IMR-90 (cell line): Measurements from ENCODE around the gene EIF3M. TPM values are rescaled to one million over a fixed set of nuclear protein-coding genes. Genes with fewer than 3 reads are reported as not detected.

Experiments used
- ATAC-seq: fragments of 200-7000 bp; cut with Tn5 transposase; 2 replicates; pipeline ENCODE4 v1.9.1; 2020; ENCODE audit warnings: low read depth, mild to moderate bottlenecking, moderate library complexity
- BruUV-seq: library from RNA; stranded (reverse); fragments of 400-500 nt; replicated peaks from 2 replicates; lab custom pipeline; 2021; lab: Mats Ljungman, UMichigan
- CTCF ChIA-PET: fragments of 300-600 bp; formaldehyde crosslinking; extraction: SDS; loops from one replicate; lab custom pipeline; 2021; ENCODE audit warnings: antibody characterized with exemption; lab: Yijun Ruan, JAX
- POLR2A ChIA-PET: fragments of 300-600 bp; sonication (Branson Sonifier 250); formaldehyde crosslinking; loops from one replicate; lab custom pipeline; 2022; ENCODE audit warnings: antibody characterized with exemption; ENCODE audit not compliant: unreplicated experiment; lab: Charles Lee
- DNase-seq: peaks from one replicate; pipeline ENCODE4 v3.0.0; 2013
- H2AFZ ChIP-seq: replicated peaks from 2 replicates; pipeline ENCODE3; 2013; ENCODE audit warnings: low read length, mild to moderate bottlenecking; ENCODE audit not compliant: poor library complexity
- H2AK5ac ChIP-seq: 2 replicates; pipeline ENCODE4 v1.6.1; 2013; ENCODE audit warnings: low read depth, low read length, inconsistent platforms
- H2AK9ac ChIP-seq: replicated peaks from 2 replicates; pipeline ENCODE3; 2013; ENCODE audit warnings: mild to moderate bottlenecking, low read depth, low read length, moderate library complexity; ENCODE audit not compliant: poor library complexity
- H2BK120ac ChIP-seq: 2 replicates; pipeline ENCODE4 v1.6.1; 2013; ENCODE audit warnings: low read depth, low read length, inconsistent platforms
- H2BK15ac ChIP-seq: 3 replicates; pipeline ENCODE4 v1.6.1; 2013; ENCODE audit warnings: low read depth, low read length, inconsistent platforms
- H2BK20ac ChIP-seq: 2 replicates; pipeline ENCODE4 v1.6.1; 2013; ENCODE audit warnings: low read depth, mild to moderate bottlenecking, inconsistent platforms, low read length, moderate library complexity
- H2BK5ac ChIP-seq: 2 replicates; pipeline ENCODE4 v1.6.1; 2013; ENCODE audit warnings: mild to moderate bottlenecking, low read depth, low read length, inconsistent platforms; ENCODE audit not compliant: poor library complexity, severe bottlenecking
- H3K14ac ChIP-seq: replicated peaks from 2 replicates; pipeline ENCODE4 v1.6.1; 2013; ENCODE audit warnings: low read depth, low read length, inconsistent platforms
- H3K18ac ChIP-seq: 2 replicates; pipeline ENCODE4 v1.6.1; 2013; ENCODE audit warnings: low read depth, low read length, control low read depth
- H3K23ac ChIP-seq: 2 replicates; pipeline ENCODE4 v1.6.1; 2013; ENCODE audit warnings: low read depth, low read length, inconsistent platforms
- H3K27ac ChIP-seq: 2 replicates; pipeline ENCODE4 v1.5.1; 2013; ENCODE audit warnings: mild to moderate bottlenecking, control low read depth, low read length; ENCODE audit not compliant: insufficient read depth
- H3K27me3 ChIP-seq: 2 replicates; pipeline ENCODE4 v1.6.1; 2013; ENCODE audit warnings: low read length; ENCODE audit not compliant: control insufficient read depth, insufficient read depth
- H3K36me3 ChIP-seq: 2 replicates; pipeline ENCODE4 v1.6.1; 2013; ENCODE audit warnings: low read length, mixed read lengths; ENCODE audit not compliant: control insufficient read depth, insufficient read depth
- H3K4ac ChIP-seq: 2 replicates; pipeline ENCODE4 v1.6.1; 2013; ENCODE audit warnings: low read depth, low read length, inconsistent platforms
- H3K4me1 ChIP-seq: 2 replicates; pipeline ENCODE4 v1.6.1; 2013; ENCODE audit warnings: low read length, mixed read lengths; ENCODE audit not compliant: control insufficient read depth, insufficient read depth
- H3K4me2 ChIP-seq: 2 replicates; pipeline ENCODE4 v1.6.1; 2013; ENCODE audit warnings: low read depth, mild to moderate bottlenecking, control low read depth, low read length, moderate library complexity
- H3K4me3 ChIP-seq: 2 replicates; pipeline ENCODE4 v1.5.1; 2013; ENCODE audit warnings: low read depth, mild to moderate bottlenecking, control low read depth, low read length, moderate library complexity; ENCODE audit not compliant: insufficient read depth
- H3K56ac ChIP-seq: 2 replicates; pipeline ENCODE4 v1.6.1; 2013; ENCODE audit warnings: low read length, inconsistent platforms; ENCODE audit not compliant: insufficient read depth; ENCODE audit errors: extremely low read depth
- H3K79me1 ChIP-seq, 2 experiments: 2 replicates each; pipeline ENCODE4 v1.6.1; 2013; ENCODE audit warnings: low read length in 2 of 2, inconsistent platforms in 1 of 2, low read depth in 1 of 2
- H3K9ac ChIP-seq: 2 replicates; pipeline ENCODE4 v1.6.1; 2013; ENCODE audit warnings: low read depth, low read length, control low read depth
- H3K9me1 ChIP-seq: 2 replicates; pipeline ENCODE4 v1.6.1; 2013; ENCODE audit warnings: low read length, inconsistent platforms; ENCODE audit not compliant: insufficient read depth
- H3K9me3 ChIP-seq: 2 replicates; pipeline ENCODE4 v1.6.1; 2013; ENCODE audit warnings: low read length; ENCODE audit not compliant: control insufficient read depth, insufficient read depth
- H4K20me1 ChIP-seq: 2 replicates; pipeline ENCODE4 v1.6.1; 2013; ENCODE audit warnings: low read length, inconsistent platforms; ENCODE audit not compliant: insufficient read depth
- H4K5ac ChIP-seq: 2 replicates; pipeline ENCODE4 v1.6.1; 2013; ENCODE audit warnings: mild to moderate bottlenecking, low read depth, low read length, control low read depth
- H4K8ac ChIP-seq, 2 experiments: 2 replicates each; pipeline ENCODE4 v1.6.1; 2013; ENCODE audit warnings: low read depth in 2 of 2, low read length in 2 of 2, control low read depth in 1 of 2, inconsistent platforms in 1 of 2
- H4K91ac ChIP-seq: 2 replicates; pipeline ENCODE4 v1.6.1; 2013; ENCODE audit warnings: low read depth, low read length, inconsistent platforms; ENCODE audit not compliant: insufficient read depth
- BHLHE40 ChIP-seq: fragments of 150-350 bp; IDR thresholded peaks from 2 replicates; pipeline ENCODE4 v1.6.1; 2016; ENCODE audit warnings: mild to moderate bottlenecking, low read depth, low read length
- CEBPB ChIP-seq: IDR thresholded peaks from 2 replicates; pipeline ENCODE4 v1.6.1; 2012; ENCODE audit warnings: low read depth, low read length, improper control_type of control experiment
- CHD1 ChIP-seq: IDR thresholded peaks from 2 replicates; pipeline ENCODE4 v1.6.1; 2012; ENCODE audit warnings: low read depth, low read length, improper control_type of control experiment
- CTCF ChIP-seq: conservative IDR thresholded peaks from 2 replicates; pipeline ENCODE4 v1.5.1; 2012; ENCODE audit warnings: mild to moderate bottlenecking, low read depth, low read length, improper control_type of control experiment
- ELK1 ChIP-seq: fragments of 150-350 bp; IDR thresholded peaks from 2 replicates; pipeline ENCODE4 v1.6.1; 2016; ENCODE audit warnings: low read depth, mild to moderate bottlenecking, low read length, moderate library complexity, borderline replicate concordance
- FOS ChIP-seq: fragments of 150-350 bp; IDR thresholded peaks from 2 replicates; pipeline ENCODE4 v1.6.1; 2016; ENCODE audit warnings: low read depth, low read length
- MAFK ChIP-seq: IDR thresholded peaks from 2 replicates; pipeline ENCODE4 v1.6.1; 2012; ENCODE audit warnings: low read depth, low read length, improper control_type of control experiment
- MAZ ChIP-seq: IDR thresholded peaks from 2 replicates; pipeline ENCODE4 v1.6.1; 2012; ENCODE audit warnings: low read depth, mild to moderate bottlenecking, low read length, improper control_type of control experiment, moderate library complexity, borderline replicate concordance
- MXI1 ChIP-seq: IDR thresholded peaks from 2 replicates; pipeline ENCODE4 v1.6.1; 2012; ENCODE audit warnings: low read depth, mild to moderate bottlenecking, low read length, moderate library complexity, borderline replicate concordance
- NFE2L2 ChIP-seq: fragments of 150-350 bp; IDR thresholded peaks from 2 replicates; pipeline ENCODE4 v1.6.1; 2016; ENCODE audit warnings: low read depth, mild to moderate bottlenecking, low read length
- POLR2A ChIP-seq: IDR thresholded peaks from 2 replicates; pipeline ENCODE4 v1.6.1; 2012; ENCODE audit warnings: mild to moderate bottlenecking, low read depth, low read length
- USF2 ChIP-seq: fragments of 150-350 bp; IDR thresholded peaks from 2 replicates; pipeline ENCODE4 v1.6.1; 2017; ENCODE audit warnings: mild to moderate bottlenecking, antibody characterized with exemption, low read length, low read depth
- WGBS, 2 experiments: methylation state at CpG; one replicate each; pipeline versions ENCODE4 v1.1.5 to v1.1.7; 2013; ENCODE audit warnings: missing lambda C conversion rate in 2 of 2; ENCODE audit not compliant: insufficient read length in 1 of 2; ENCODE audit errors: extremely low coverage in 2 of 2; 5-methylcytosine and 5-hydroxymethylcytosine counted together
- dilution Hi-C: fragments of 300-500 bp; cut with HindIII; formaldehyde crosslinking; loops from one replicate; pipeline ENCODE4 v1.14.3; 2018; ENCODE audit warnings: low sequenced_read_pairs; ENCODE audit not compliant: unreplicated experiment
- in situ Hi-C: fragments of 300-500 bp; cut with MboI; formaldehyde crosslinking; loops from 3 replicates; pipeline ENCODE4 v1.14.3; 2019; ENCODE audit warnings: low sequenced_read_pairs, inconsistent platforms, mixed read lengths
- intact Hi-C: fragments of 100-400 bp; cut with micrococcal nuclease; formaldehyde crosslinking; loops from 2 replicates; pipeline ENCODE4 v1.10.0; 2022
- polyA plus RNA-seq, 3 experiments: library from polyadenylated mRNA; depleted of rRNA; stranded (reverse); fragments of >200 nt; gene quantifications; 2 replicates each; pipeline ENCODE4 v1.2.3, GENCODE V29; 2012; ENCODE audit warnings: low replicate concordance in 1 of 3
- total RNA-seq: library from RNA; depleted of rRNA; stranded (reverse); fragments of >200 nt; gene quantifications from 2 replicates; pipeline ENCODE4 v1.2.3, GENCODE V29; 2012

Gene EIF3M
- total and polyA plus RNA-seq, 2 of the 4 experiments (the other 2 are of a cell fraction), result 376 to 466 TPM

GRCh38 chr11:32573228-32573627 is 10.4 kb upstream of the EIF3M start:
- no peak for ATAC-seq
- Histone ChIP-seq H3K9ac (no peak overlapping the region), H3K4me1 (no peaks in the 10 kb centered on the region), H2AFZ (no peak overlapping the region), H3K4me3 (no peak overlapping the region), H3K27me3 (peaks cover 8% of the 10 kb centered on the region), H3K9me3 (no peaks in the 10 kb centered on the region; the same call in 1 of the 2 replicates), H4K5ac (no peak overlapping the region), H2AK5ac (no peak overlapping the region), H3K14ac (no peak overlapping the region), H3K4ac (no peak overlapping the region), H3K36me3 (no peaks in the 10 kb centered on the region), H2BK20ac (no peak overlapping the region), H2BK5ac (no peak overlapping the region), H3K9me1 (no peaks in the 10 kb centered on the region), H4K91ac (no peak overlapping the region), H2BK120ac (no peak overlapping the region), H3K79me1 (no peaks in the 10 kb centered on the region), H3K4me2 (no peak overlapping the region), H2BK15ac (no peak overlapping the region), H3K27ac (no peak overlapping the region), H4K8ac (no peak overlapping the region), H3K18ac (no peak overlapping the region), H3K23ac (no peak overlapping the region), H2AK9ac (no peak overlapping the region), H3K56ac (no peak overlapping the region), H4K20me1 (no peaks in the 10 kb centered on the region)
- TF ChIP-seq MAFK (no peak), CHD1 (no peak), FOS (no peak), NFE2L2 (no peak), POLR2A (no peak), BHLHE40 (no peak), MAZ (no peak), ELK1 (no peak), MXI1 (no peak), CTCF (no peak), USF2 (no peak), CEBPB (no peak)
- ChIA-PET POLR2A (no interaction called here), CTCF (no interaction called here)
- 61% methylated on average over 3 of the region's 4 CpGs; no CpG with 5 or more reads in 1 of the 2 experiments for whole genome bisulfite sequencing, 2 experiments
- no peak for DNase-seq
- in situ Hi-C loops, result no loop called here
- intact Hi-C loops, result no loop called here
- no TSS peak for BruUV-seq
- dilution Hi-C loops, result no loop called here
